GM12872 (cell line): ENCODE measurements around the gene ATG9B.

ENCODE experiments used
- TF ChIP-seq, protein P1 (sequence below): IDR thresholded peaks from 3 replicates; pipeline ENCODE4 v1.5.1; 2011; ENCODE audit warnings: low read depth, mild to moderate bottlenecking, low read length, moderate library complexity; ENCODE audit not compliant: insufficient read depth

Gene ATG9B

DNA sequence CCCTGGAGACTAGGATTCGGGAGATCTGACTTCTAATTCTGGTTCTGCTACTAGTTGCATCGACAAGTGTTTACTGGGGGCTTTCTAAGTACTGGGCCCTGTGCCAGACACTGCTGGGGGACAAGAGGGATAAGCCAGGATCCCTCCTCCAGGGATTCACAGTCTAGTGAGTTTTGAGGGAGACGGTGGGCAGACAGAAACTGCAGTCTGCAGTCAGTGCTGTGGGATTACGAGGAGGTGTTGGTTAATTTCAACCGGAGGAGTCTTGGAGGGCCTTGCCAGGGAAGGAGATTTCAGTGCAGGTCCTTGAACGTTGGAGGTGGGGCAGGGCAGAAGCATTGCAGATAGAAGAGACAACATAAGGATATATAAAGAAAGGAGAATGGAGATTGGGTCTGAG lies 42.6 kb downstream of the ATG9B start:
- TF ChIP-seq, protein P1, sequence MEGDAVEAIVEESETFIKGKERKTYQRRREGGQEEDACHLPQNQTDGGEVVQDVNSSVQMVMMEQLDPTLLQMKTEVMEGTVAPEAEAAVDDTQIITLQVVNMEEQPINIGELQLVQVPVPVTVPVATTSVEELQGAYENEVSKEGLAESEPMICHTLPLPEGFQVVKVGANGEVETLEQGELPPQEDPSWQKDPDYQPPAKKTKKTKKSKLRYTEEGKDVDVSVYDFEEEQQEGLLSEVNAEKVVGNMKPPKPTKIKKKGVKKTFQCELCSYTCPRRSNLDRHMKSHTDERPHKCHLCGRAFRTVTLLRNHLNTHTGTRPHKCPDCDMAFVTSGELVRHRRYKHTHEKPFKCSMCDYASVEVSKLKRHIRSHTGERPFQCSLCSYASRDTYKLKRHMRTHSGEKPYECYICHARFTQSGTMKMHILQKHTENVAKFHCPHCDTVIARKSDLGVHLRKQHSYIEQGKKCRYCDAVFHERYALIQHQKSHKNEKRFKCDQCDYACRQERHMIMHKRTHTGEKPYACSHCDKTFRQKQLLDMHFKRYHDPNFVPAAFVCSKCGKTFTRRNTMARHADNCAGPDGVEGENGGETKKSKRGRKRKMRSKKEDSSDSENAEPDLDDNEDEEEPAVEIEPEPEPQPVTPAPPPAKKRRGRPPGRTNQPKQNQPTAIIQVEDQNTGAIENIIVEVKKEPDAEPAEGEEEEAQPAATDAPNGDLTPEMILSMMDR, result no peak

DNA sequence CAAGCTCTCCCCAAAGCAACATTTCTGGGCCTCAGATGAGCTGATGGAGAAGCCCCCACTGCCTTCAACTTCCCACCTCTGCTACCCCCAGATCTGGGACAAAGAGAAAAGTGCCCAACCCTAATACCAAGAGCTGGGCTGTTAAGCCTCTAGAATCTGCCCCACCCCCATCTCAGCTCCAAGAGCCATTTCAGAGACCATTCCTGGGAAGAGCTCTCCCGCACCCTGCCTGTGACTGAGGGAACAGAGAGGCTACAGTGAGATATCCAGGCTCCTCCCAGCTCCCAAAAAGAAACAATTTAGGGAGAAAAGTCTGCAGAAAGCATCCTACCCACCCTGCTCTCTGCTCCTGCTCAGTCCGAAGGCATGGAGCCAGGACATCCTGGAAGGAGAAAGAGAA lies 43.6 kb downstream of the ATG9B start:
- TF ChIP-seq, protein P1, result no peak

DNA sequence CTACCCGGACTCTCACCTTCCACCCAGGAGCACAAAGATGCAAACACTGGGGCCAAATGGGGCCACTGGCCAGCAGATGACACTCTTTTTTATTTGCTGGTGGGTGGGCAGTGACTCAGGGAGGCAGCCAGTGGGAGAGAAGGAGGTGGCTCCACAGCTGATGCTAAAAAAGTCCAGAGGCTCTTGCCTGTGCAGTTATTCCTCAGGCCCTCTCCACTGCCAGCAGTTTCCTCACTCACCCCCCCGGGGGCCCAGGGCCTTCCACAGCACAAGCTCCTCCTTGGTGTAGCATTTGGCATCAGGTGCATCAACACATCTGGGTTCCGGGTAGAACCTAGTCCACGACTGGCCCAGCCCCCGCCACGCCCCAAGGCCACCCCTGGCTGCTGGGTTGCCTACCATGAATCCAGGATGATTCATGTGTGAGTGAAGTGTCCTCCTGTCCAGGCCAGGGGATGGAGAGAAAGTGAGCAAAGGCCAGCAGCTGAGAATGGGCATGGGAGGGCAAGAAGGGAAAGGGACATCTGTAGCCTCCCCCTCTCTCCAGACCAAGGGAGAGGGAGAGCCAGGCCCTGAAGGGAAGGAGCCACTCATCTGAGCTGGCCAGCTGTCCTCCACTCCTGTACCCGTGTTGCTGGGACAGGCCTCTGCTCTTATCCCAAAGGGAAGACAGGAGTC lies 44.4 kb downstream of the ATG9B start:
- TF ChIP-seq, protein P1, result no peak

DNA sequence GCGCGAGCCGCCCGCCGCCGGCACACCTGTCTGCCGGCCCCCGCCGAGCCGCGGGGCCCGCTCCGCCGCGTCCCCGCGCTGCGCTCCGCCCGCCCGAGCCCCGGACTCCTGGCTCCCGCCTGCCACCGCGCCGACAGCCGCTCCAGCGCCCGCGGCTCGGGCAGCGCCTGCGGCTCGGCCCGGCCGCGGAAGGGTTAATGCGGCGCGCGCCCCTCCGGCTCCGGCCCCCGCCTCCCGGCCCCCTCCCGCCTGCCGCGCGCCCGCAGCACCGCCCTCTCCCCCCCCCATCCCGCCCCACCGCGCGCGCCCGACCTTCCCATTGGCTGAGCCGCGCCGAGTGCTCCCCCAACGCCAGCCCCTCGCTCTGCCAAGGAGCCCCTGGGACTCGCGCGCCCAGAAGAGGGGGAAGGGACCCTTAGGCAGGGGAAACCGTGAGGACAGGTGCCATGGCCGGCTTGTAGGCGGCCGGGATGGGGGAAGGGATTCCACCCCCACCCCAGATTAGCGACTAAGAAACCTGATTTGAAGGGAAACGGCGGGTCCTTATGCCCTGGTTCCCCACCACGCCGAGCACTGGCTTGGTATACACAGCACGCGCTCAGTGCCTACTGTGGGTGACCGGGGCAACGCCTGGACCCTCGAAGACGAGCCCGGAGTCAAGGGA lies 46.0 kb downstream of the ATG9B start, which contains the start of gene KCNH2:
Gene KCNH2 (minus strand): TSS at position 196 of the 664 bp plus-strand sequence. CDS start 408 bp downstream, outside the sequence.
- TF ChIP-seq, protein P1, result no peak

- TF ChIP-seq, protein P1, result no peak
Measured at GRCh38 chr7:150977382-150978125, 46.7 kb downstream of the ATG9B start.

DNA sequence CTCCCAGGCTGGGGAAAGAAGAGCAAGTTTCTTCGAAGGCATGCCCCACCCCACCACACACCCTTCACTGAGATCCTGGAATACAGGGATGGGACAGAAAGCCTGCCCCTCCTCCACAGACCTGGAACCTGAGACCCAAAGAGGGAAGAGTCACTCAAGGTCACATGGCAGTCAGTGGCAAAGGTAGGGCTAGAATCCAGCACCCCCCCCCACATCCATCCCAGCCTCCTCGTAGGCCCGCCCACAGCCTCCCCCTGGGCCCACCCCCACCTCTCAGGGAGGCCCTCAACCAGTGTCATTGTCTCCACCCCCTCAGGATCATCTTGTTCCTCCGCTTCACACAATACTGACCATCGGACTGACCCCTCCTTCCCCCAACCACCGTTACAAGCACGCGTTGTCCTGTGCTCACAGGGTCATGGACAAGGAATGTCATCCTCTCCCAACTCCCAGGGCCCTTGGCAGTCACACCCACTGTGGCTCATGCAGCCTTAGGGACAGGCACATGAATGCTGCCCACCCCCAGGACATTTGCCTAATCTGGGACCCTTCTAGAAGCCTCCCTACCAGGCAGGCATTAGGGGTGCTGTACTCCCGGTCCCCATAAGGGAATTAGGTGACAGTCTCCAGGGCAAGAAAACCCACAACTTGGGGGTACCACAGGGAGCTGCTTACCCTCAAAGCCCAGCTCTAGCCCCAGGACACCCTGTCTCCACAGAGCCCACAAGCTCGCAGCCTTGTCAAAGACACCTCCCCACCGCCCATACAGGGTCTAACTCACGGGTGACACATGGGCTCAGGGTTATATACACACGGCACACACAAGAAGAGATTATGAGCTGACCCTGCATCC lies 47.5 kb downstream of the ATG9B start:
- TF ChIP-seq, protein P1, result no peak
